NB4 (cell line): Measurements from ENCODE around the gene TSSK2.
A peak's percentile ranks its signal among the peaks of the same experiment; 100 is the strongest.

ENCODE experiments used
- CTCF ChIP-seq: IDR thresholded peaks from one replicate; pipeline ENCODE4 v1.5.1; 2012; ENCODE audit warnings: low read depth, low read length
- MAX ChIP-seq: IDR thresholded peaks from 2 replicates; pipeline ENCODE4 v1.6.1; 2011; ENCODE audit warnings: low read depth, low read length
- POLR2A ChIP-seq: IDR thresholded peaks from 2 replicates; pipeline ENCODE4 v1.6.1; 2011; ENCODE audit warnings: mild to moderate bottlenecking; ENCODE audit not compliant: insufficient read length; ENCODE audit errors: extremely low read depth

GRCh38 chr22:19085233-19085718, 45.8 kb upstream of the TSSK2 start:
- TF ChIP-seq CTCF, result peak; percentile 52
- no peak for TF ChIP-seq POLR2A
- TF ChIP-seq MAX, result 0 out of 2 replicates have a peak, but pooled peaks have one; percentile 23
